Measurements from ENCODE around the gene MAMLD1.
A peak's percentile ranks its signal among the peaks of the same experiment; 100 is the strongest.

MAMLD1 gene

DNA sequence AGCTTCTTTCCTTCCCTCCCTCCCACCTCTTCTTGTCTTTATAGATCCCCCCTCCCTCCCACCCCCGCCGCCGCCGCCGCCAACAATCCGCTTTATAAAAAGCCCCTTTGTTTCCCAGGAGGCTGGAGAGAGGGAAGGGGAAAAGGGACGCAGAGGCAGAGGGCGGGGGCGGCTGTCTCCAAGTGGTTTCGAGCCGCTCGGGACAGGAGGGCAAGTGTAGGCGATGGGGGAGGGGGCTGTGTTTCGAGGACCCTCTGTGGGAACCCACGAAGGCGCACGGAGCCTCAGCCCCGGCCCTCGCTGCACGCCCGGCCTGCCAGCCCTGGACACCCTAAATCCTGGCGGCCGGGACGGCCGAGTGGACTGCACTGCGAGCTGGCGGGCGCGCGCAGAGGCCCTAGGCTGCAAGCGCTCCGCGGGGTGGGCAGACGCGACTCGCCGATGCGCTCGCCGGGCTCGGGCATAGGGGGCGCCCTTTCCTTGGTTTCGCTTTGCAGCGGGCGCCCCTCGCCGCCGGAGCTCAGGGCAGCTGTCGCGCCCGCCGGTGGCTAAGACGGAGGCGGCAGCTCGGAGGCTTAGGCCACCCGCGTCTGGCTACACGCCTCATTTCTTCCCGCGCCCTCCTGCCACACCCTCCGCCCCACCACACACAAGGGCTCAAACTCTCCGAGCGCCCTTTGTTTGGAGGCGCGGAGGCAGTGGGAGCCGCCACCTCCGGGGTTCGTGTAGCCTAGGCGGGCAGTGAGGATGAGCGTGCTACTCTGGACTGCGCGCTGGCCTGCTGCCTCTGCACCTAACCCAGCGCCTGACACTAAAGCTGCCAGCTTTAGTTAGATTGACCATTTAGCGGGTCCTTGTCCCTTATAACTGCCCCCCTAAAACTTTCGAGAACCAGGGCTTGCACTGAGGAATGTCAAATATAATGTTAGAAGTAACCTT, 2.2 kb downstream of the MAMLD1 start:
- H2AFZ ChIP-seq (ENCODE audit: low read length, unreplicated experiment), result no peak overlapping the region
- H3K27ac ChIP-seq (ENCODE audit: low read depth, low read length), result peak overlapping the region; percentile 75
- peaks cover 3% of the 10 kb centered on the region; the same call in 1 of the 2 replicates for H3K27me3 ChIP-seq (ENCODE audit: insufficient read depth, low read length)
- no peaks in the 10 kb centered on the region for H3K36me3 ChIP-seq (ENCODE audit: insufficient read depth, low read length)
- peaks cover 7% of the 10 kb centered on the region for H3K4me1 ChIP-seq (ENCODE audit: control insufficient read depth, insufficient read depth, low read length, unreplicated experiment)
- peak overlapping the region; percentile 87 for H3K4me3 ChIP-seq (ENCODE audit: low read depth, low read length)
- peaks cover 18% of the 10 kb centered on the region for H3K79me2 ChIP-seq (ENCODE audit: control insufficient read depth, insufficient read depth, low read length, unreplicated experiment)

DNA sequence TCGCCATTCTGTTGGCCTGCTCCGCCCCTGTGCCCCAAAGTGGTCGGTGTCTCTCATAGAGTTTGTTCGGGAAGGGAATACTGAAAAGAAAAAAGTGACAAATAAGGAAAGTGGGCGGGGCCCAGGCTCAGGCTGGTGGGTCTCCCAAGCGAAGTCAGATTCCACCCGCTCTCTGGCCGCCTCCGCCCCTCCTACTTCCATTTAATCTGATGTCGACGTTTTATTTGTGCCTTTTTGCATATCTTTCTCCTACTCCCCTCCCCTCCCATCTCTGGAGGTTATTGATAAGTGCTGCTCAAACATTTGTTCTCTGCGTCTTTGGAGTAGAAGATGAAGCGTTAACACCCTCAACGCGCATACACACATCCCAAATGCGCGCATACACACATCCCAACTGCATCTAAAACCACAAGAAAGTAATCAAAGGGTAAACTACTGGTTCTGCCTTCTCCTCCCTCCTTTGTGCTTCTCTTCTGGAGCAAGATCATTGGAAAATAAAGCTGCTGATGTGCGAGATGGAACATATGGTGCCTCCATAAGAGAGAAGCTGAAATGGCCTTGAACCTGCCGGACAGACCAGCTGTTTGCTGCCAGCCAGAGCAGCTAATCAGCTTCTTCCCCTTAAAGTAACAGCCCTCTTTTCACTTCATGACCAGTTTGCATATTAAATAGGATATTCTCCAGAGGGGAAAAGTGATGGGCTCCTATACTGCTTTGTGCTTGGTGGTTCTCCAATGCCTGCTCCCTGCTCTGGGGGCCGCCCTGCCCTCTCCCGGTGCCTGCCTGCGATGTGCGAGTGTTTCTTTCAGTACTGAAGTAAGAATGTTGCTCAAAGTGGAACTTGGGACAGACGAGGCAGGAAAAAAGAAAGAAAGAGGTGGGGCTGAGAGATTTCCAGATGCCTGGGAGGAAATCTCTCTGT, 3.1 kb downstream of the MAMLD1 start:
- H3K27me3 ChIP-seq (ENCODE audit: insufficient read depth, low read length), result peaks cover 1% of the 10 kb centered on the region; the same call in 1 of the 2 replicates
- H3K36me3 ChIP-seq (ENCODE audit: insufficient read depth, low read length), result no peaks in the 10 kb centered on the region
- peak overlapping the region; percentile 87 for H3K4me3 ChIP-seq (ENCODE audit: low read depth, low read length)
- peaks cover 7% of the 10 kb centered on the region for H3K4me1 ChIP-seq (ENCODE audit: control insufficient read depth, insufficient read depth, low read length, unreplicated experiment)
- peaks cover 18% of the 10 kb centered on the region for H3K79me2 ChIP-seq (ENCODE audit: control insufficient read depth, insufficient read depth, low read length, unreplicated experiment)
- H2AFZ ChIP-seq (ENCODE audit: low read length, unreplicated experiment), result no peak overlapping the region
- H3K27ac ChIP-seq (ENCODE audit: low read depth, low read length), result peak overlapping the region; percentile 75

DNA sequence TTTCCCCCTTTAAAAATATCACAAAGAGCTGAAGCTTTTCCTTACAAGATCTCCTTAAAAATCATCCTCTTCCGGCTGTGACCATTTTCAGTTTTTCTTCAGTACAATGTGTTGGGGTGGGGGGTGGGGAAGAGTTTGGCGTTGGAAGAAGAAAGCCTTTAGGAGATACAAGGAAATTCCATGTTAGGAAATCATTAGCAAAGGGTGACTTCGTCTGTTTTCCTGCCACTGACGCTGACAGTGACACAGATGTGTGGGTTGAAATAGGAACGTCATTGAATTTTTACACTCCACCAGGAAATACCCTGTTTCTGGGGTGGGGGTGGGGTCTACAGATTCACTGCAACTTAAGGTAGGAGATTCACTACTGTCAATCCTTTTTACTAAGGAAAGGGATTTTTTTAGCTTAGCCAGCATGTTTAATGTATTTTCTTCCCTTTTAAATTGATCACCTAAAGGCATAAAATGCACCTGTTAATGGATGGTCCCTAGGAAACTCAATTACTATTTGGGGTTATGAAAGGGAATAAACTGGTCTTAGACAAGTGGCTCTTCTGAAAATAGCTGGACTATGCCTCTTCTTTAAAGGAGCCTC, 3.9 kb downstream of the MAMLD1 start:
- Histone ChIP-seq H3K36me3 (ENCODE audit: insufficient read depth, low read length) (no peaks in the 10 kb centered on the region), H3K79me2 (ENCODE audit: control insufficient read depth, insufficient read depth, low read length, unreplicated experiment) (peaks cover 20% of the 10 kb centered on the region), H2AFZ (ENCODE audit: low read length, unreplicated experiment) (no peak overlapping the region), H3K4me1 (ENCODE audit: control insufficient read depth, insufficient read depth, low read length, unreplicated experiment) (peaks cover 3% of the 10 kb centered on the region), H3K27me3 (ENCODE audit: insufficient read depth, low read length) (no peaks in the 10 kb centered on the region), H3K27ac (ENCODE audit: low read depth, low read length) (peak overlapping the region; percentile 75), H3K4me3 (ENCODE audit: low read depth, low read length) (peak overlapping the region; percentile 87)

- Histone ChIP-seq H3K4me1 (ENCODE audit: control insufficient read depth, insufficient read depth, low read length, unreplicated experiment) (peaks cover 3% of the 10 kb centered on the region), H3K4me3 (ENCODE audit: low read depth, low read length) (no peak overlapping the region), H3K27ac (ENCODE audit: low read depth, low read length) (no peak overlapping the region), H3K27me3 (ENCODE audit: insufficient read depth, low read length) (no peaks in the 10 kb centered on the region), H3K79me2 (ENCODE audit: control insufficient read depth, insufficient read depth, low read length, unreplicated experiment) (peaks cover 9% of the 10 kb centered on the region), H2AFZ (ENCODE audit: low read length, unreplicated experiment) (no peak overlapping the region), H3K36me3 (ENCODE audit: insufficient read depth, low read length) (no peaks in the 10 kb centered on the region)
Observed at GRCh38 chrX:150370589-150371312, 7.6 kb downstream of the MAMLD1 start.

DNA sequence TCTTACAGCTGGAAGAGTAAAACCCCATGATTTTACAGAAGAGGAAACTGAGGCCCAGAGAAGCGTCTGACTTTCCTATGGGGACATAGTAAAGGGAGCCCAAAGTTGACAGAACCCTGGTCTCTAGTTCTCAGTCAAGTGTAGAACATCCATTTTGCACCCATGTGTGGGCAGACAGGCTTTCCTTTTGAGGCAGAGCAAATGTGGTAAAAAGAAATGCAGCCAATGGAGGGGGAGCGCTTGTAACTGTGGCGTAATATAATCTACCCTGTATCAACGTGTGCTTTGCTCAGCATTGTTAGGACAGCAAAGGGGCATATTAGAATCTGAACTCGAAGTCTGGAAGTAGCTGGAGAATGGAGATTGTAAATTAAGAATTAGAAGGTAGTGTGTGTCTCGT, 8.8 kb downstream of the MAMLD1 start:
- Histone ChIP-seq H3K27ac (ENCODE audit: low read depth, low read length) (no peak overlapping the region), H3K36me3 (ENCODE audit: insufficient read depth, low read length) (no peaks in the 10 kb centered on the region), H3K4me1 (ENCODE audit: control insufficient read depth, insufficient read depth, low read length, unreplicated experiment) (peaks cover 3% of the 10 kb centered on the region), H3K79me2 (ENCODE audit: control insufficient read depth, insufficient read depth, low read length, unreplicated experiment) (peaks cover 9% of the 10 kb centered on the region), H3K4me3 (ENCODE audit: low read depth, low read length) (no peak overlapping the region), H2AFZ (ENCODE audit: low read length, unreplicated experiment) (no peak overlapping the region), H3K27me3 (ENCODE audit: insufficient read depth, low read length) (no peaks in the 10 kb centered on the region)

DNA sequence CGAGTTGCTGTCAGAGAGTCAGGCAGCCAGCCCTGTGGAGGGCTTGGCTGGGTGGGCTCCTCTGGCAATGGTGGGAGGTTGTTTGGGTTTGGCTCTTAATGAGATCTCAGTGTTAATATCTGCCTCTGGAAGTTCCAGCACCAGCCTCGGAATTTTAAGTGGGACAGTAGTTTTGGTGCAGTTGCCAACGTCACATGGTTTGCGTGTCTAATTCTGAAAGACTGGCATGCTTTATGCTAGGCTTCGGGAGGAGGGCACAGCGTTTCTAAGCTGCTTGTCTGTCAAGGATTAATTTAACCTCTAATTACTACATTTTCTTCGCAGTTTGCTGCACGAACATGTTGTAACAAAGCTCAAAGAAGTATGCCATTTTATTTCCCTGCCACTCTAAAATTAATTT, 9.2 kb downstream of the MAMLD1 start:
- no peaks in the 10 kb centered on the region for H3K27me3 ChIP-seq (ENCODE audit: insufficient read depth, low read length)
- no peak overlapping the region for H2AFZ ChIP-seq (ENCODE audit: low read length, unreplicated experiment)
- H3K79me2 ChIP-seq (ENCODE audit: control insufficient read depth, insufficient read depth, low read length, unreplicated experiment), result peaks cover 8% of the 10 kb centered on the region
- no peak overlapping the region for H3K4me3 ChIP-seq (ENCODE audit: low read depth, low read length)
- no peaks in the 10 kb centered on the region for H3K36me3 ChIP-seq (ENCODE audit: insufficient read depth, low read length)
- no peak overlapping the region for H3K27ac ChIP-seq (ENCODE audit: low read depth, low read length)
- peaks cover under 1% of the 10 kb centered on the region for H3K4me1 ChIP-seq (ENCODE audit: control insufficient read depth, insufficient read depth, low read length, unreplicated experiment)

DNA sequence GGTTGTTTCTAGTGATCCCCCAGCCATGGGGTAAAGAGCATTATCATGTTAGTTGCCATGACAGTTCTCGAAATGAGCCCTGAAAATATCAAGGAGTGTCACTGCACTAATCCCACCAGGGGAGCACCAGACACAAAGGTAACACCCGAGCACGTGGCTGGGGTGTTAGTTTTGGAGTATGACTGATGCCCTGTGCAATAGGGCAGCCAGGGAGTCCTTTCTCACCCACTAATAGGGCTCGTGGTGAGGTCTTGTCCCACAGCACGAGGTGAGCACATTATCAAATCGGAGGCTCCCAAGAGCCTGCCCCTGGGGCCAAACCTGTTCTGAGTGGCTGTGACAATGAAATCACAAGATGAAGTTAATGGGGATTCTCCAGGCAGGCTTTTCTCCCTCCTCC, 9.6 kb downstream of the MAMLD1 start:
- Histone ChIP-seq H3K27me3 (ENCODE audit: insufficient read depth, low read length) (no peaks in the 10 kb centered on the region), H3K4me3 (ENCODE audit: low read depth, low read length) (no peak overlapping the region), H3K36me3 (ENCODE audit: insufficient read depth, low read length) (no peaks in the 10 kb centered on the region), H3K27ac (ENCODE audit: low read depth, low read length) (no peak overlapping the region), H2AFZ (ENCODE audit: low read length, unreplicated experiment) (no peak overlapping the region), H3K79me2 (ENCODE audit: control insufficient read depth, insufficient read depth, low read length, unreplicated experiment) (peaks cover 8% of the 10 kb centered on the region), H3K4me1 (ENCODE audit: control insufficient read depth, insufficient read depth, low read length, unreplicated experiment) (no peaks in the 10 kb centered on the region)

- Histone ChIP-seq H3K27me3 (ENCODE audit: insufficient read depth, low read length) (no peaks in the 10 kb centered on the region), H3K4me3 (ENCODE audit: low read depth, low read length) (no peak overlapping the region), H2AFZ (ENCODE audit: low read length, unreplicated experiment) (no peak overlapping the region), H3K4me1 (ENCODE audit: control insufficient read depth, insufficient read depth, low read length, unreplicated experiment) (peaks cover 4% of the 10 kb centered on the region), H3K27ac (ENCODE audit: low read depth, low read length) (no peak overlapping the region), H3K36me3 (ENCODE audit: insufficient read depth, low read length) (no peaks in the 10 kb centered on the region), H3K79me2 (ENCODE audit: control insufficient read depth, insufficient read depth, low read length, unreplicated experiment) (peaks cover 7% of the 10 kb centered on the region)
Observed at GRCh38 chrX:150375243-150375770, 12.2 kb downstream of the MAMLD1 start.

GRCh38 chrX:150377005-150377404, 13.9 kb downstream of the MAMLD1 start:
- H3K4me1 ChIP-seq (ENCODE audit: control insufficient read depth, insufficient read depth, low read length, unreplicated experiment), result peaks cover 4% of the 10 kb centered on the region
- H3K36me3 ChIP-seq (ENCODE audit: insufficient read depth, low read length), result no peaks in the 10 kb centered on the region
- no peak overlapping the region for H3K4me3 ChIP-seq (ENCODE audit: low read depth, low read length)
- no peaks in the 10 kb centered on the region for H3K27me3 ChIP-seq (ENCODE audit: insufficient read depth, low read length)
- H2AFZ ChIP-seq (ENCODE audit: low read length, unreplicated experiment), result no peak overlapping the region
- H3K27ac ChIP-seq (ENCODE audit: low read depth, low read length), result no peak overlapping the region
- H3K79me2 ChIP-seq (ENCODE audit: control insufficient read depth, insufficient read depth, low read length, unreplicated experiment), result peaks cover 5% of the 10 kb centered on the region

GRCh38 chrX:150405006-150405405, 41.9 kb downstream of the MAMLD1 start:
- H3K27me3 ChIP-seq (ENCODE audit: insufficient read depth, low read length), result no peaks in the 10 kb centered on the region
- H3K4me3 ChIP-seq (ENCODE audit: low read depth, low read length), result no peak overlapping the region
- no peak overlapping the region for H3K27ac ChIP-seq (ENCODE audit: low read depth, low read length)
- no peak overlapping the region for H2AFZ ChIP-seq (ENCODE audit: low read length, unreplicated experiment)
- H3K36me3 ChIP-seq (ENCODE audit: insufficient read depth, low read length), result no peaks in the 10 kb centered on the region
- H3K4me1 ChIP-seq (ENCODE audit: control insufficient read depth, insufficient read depth, low read length, unreplicated experiment), result no peaks in the 10 kb centered on the region
- H3K79me2 ChIP-seq (ENCODE audit: control insufficient read depth, insufficient read depth, low read length, unreplicated experiment), result no peaks in the 10 kb centered on the region

Measured in ACC112 (cell line).